Suppressor macrophage (primary cell): Measurements from ENCODE around the gene DPH5.

ENCODE experiments used
- DNase-seq, 4 experiments: peaks; one replicate each; pipeline ENCODE4 v3.0.0-alpha.2; 2020 to 2022

DPH5 gene

GRCh38 chr1:100941098-100941527 lies 84.5 kb downstream of the DPH5 start:
- no peak for DNase-seq
